Panc1 (cell line): ENCODE data around the gene OGN.

Experiments
- POLR2AphosphoS5 ChIP-seq: IDR thresholded peaks from 2 replicates; pipeline ENCODE4 v1.6.1; 2012; ENCODE audit warnings: mild to moderate bottlenecking, low read depth, low read length, moderate library complexity
- SIN3A ChIP-seq: IDR thresholded peaks from 2 replicates; pipeline ENCODE4 v1.6.1; 2012; ENCODE audit warnings: low read depth, mild to moderate bottlenecking, low read length, moderate library complexity, borderline replicate concordance; ENCODE audit not compliant: insufficient read depth
- TCF7L2 ChIP-seq: IDR thresholded peaks from 2 replicates; pipeline ENCODE4 v1.6.1; 2011; ENCODE audit warnings: mild to moderate bottlenecking, low read depth, low read length, inconsistent platforms
- TF ChIP-seq, protein P1 (sequence below): fragments of 450-650 bp; IDR thresholded peaks from 2 replicates; pipeline ENCODE4 v1.5.1; 2017; ENCODE audit warnings: mild to moderate bottlenecking
- TF ChIP-seq, protein P2 (sequence below), 2 experiments: IDR thresholded peaks; 2 replicates each; pipeline ENCODE4 v1.6.1; 2011 to 2012; ENCODE audit warnings: low read depth in 2 of 2, control low read depth in 1 of 2, low read length in 1 of 2, mild to moderate bottlenecking in 1 of 2, moderate library complexity in 1 of 2; ENCODE audit not compliant: insufficient read depth in 1 of 2

DNA sequence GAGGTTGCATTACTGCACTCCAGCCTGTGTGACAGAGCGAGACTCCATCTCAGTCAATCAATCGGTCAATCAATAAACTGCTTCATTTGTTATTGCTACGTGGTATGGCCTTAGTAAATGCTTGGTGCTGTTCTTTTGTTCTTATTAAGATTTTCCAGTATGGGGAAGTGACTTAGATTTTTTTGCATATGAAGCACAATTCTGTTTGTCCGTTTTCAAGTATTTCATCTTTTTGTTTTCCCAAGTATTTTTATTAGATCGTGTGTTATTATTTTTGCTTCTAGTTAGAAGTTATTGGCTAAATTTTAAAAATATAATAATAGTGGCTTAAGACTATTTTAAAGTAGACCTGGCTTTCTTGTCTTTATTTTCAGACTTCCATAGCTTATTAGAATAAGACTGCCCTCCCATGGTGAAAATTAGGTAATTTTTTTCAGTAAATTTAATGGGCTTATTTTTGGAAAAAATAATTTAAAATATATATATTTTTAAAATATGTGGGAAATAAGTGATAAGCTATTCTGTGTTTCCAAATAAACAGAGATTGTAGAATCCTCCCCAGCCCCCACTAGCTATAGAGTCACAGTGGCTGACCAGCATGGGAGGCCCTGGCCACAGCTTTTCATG, 34.6 kb upstream of the OGN start:
- TF ChIP-seq, protein P1, sequence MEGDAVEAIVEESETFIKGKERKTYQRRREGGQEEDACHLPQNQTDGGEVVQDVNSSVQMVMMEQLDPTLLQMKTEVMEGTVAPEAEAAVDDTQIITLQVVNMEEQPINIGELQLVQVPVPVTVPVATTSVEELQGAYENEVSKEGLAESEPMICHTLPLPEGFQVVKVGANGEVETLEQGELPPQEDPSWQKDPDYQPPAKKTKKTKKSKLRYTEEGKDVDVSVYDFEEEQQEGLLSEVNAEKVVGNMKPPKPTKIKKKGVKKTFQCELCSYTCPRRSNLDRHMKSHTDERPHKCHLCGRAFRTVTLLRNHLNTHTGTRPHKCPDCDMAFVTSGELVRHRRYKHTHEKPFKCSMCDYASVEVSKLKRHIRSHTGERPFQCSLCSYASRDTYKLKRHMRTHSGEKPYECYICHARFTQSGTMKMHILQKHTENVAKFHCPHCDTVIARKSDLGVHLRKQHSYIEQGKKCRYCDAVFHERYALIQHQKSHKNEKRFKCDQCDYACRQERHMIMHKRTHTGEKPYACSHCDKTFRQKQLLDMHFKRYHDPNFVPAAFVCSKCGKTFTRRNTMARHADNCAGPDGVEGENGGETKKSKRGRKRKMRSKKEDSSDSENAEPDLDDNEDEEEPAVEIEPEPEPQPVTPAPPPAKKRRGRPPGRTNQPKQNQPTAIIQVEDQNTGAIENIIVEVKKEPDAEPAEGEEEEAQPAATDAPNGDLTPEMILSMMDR: no peak; the same call in 1 of the 2 replicates
- TF ChIP-seq SIN3A (no peak), POLR2AphosphoS5 (no peak), TCF7L2 (no peak)
- TF ChIP-seq, protein P2, sequence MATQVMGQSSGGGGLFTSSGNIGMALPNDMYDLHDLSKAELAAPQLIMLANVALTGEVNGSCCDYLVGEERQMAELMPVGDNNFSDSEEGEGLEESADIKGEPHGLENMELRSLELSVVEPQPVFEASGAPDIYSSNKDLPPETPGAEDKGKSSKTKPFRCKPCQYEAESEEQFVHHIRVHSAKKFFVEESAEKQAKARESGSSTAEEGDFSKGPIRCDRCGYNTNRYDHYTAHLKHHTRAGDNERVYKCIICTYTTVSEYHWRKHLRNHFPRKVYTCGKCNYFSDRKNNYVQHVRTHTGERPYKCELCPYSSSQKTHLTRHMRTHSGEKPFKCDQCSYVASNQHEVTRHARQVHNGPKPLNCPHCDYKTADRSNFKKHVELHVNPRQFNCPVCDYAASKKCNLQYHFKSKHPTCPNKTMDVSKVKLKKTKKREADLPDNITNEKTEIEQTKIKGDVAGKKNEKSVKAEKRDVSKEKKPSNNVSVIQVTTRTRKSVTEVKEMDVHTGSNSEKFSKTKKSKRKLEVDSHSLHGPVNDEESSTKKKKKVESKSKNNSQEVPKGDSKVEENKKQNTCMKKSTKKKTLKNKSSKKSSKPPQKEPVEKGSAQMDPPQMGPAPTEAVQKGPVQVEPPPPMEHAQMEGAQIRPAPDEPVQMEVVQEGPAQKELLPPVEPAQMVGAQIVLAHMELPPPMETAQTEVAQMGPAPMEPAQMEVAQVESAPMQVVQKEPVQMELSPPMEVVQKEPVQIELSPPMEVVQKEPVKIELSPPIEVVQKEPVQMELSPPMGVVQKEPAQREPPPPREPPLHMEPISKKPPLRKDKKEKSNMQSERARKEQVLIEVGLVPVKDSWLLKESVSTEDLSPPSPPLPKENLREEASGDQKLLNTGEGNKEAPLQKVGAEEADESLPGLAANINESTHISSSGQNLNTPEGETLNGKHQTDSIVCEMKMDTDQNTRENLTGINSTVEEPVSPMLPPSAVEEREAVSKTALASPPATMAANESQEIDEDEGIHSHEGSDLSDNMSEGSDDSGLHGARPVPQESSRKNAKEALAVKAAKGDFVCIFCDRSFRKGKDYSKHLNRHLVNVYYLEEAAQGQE (IDR thresholded peaks at IDR 0.05; ENCODE audit: insufficient read depth in 1 of 2, low read depth in 2 of 2, low read length in 1 of 2): no peak
